ENCODE measurements around the gene MMEL1.

The MMEL1 gene

DNA sequence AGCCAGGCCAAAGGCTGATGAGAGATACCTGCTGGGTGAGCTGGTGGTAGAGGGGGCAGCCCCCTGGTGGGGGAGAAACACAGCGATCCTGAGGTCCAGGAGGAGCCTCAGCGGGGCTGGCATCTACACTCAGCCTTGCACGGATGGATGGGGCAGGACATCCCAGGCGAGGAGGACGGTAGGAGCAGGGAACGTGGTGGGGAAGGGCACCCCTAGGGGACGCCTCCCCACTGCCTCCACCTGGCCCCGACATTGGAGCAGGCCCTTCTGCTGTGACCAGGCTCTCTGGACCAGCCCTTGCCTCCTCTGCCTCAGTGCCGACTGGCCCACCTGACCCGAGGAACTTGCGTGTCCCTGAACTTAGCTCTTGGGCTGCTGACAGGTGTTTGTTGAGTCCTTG, 6.4 kb upstream of the MMEL1 start:
- Mint-ChIP-seq H3K9me3 (peaks cover 4% of the 10 kb centered on the region), H3K4me3 (no peak overlapping the region), H3K4me1 (peaks cover 15% of the 10 kb centered on the region), H3K27ac (peak overlapping the region; percentile 24), H3K36me3 (peaks cover 1% of the 10 kb centered on the region), H3K27me3 (peaks cover 2% of the 10 kb centered on the region)
- no peak for ATAC-seq (ENCODE audit: low read depth)
- no peak for DNase-seq (ENCODE audit: low spot score in 2 of 2)

DNA sequence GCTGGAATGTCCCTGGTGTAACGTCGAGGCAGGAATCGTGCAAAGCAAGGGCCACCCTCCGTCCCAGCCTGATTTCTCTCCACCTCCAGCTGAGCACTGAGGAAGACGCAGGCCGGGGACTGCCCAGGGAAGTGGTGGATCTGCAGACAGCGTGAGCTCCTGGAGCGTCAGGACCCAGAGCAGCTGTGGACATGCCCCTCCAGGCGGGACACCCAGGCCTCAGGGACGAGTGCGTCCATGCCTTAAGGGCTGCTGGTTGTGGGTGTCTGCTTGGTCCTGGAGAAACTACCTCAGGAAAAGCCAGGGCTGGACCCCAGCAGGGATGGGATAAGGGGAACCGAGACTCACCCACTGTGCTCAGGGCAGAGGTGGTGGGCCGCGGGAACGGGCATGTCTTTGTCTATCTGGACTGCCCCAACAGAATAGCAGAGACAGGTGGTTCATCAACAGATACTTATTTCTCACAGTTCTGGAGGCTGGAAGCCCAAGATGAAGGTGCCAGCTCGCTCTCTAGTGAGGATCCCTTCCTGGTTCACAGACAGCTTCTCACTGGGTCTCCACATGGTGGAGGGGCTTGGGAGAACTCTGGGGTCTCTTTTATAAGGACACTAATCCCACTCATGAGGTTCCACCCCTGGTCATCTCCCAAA, 5.8 kb upstream of the MMEL1 start:
- Mint-ChIP-seq H3K27ac (peak overlapping the region; percentile 24), H3K4me3 (no peak overlapping the region), H3K27me3 (peaks cover 2% of the 10 kb centered on the region), H3K9me3 (peaks cover 4% of the 10 kb centered on the region), H3K4me1 (peaks cover 11% of the 10 kb centered on the region), H3K36me3 (peaks cover 1% of the 10 kb centered on the region)
- ATAC-seq (ENCODE audit: low read depth) (no peak), DNase-seq (ENCODE audit: low spot score in 2 of 2) (no peak)

DNA sequence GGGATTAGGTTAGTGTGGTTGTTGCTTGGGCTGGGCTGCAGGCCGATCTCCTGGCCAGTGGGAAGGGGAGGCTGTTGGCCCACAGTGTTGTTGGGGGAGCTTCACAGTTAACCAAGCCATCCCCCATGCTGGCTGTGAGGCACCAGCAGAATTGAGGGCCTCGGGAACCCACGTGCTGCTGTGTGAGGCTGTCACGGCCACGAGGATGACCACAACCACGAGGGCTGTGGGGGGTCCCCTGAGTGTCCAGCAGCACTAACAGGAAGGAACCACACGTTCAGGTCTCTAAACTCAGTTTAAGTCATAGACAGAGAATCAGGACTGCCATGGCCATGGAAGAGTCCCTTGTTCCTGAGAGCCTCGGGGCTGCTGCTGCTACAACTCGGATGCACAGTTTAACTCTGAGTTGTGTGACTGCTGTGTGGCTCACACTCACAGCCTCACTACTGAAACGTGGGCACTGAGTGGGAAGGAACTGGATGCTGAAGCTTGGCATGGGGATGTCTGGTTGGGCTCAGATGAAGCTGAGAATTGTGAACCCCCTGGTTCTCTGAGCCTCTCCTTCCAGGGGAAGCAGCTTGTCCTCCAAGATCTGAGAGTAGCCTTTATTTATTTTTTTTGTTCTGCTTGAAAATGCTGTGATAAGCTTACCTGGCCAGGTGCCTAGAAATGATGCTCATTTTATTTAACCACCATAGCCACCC, 4.8 kb upstream of the MMEL1 start:
- H3K27ac Mint-ChIP-seq, result no peak overlapping the region
- no peak for DNase-seq (ENCODE audit: low spot score in 2 of 2)

DNA sequence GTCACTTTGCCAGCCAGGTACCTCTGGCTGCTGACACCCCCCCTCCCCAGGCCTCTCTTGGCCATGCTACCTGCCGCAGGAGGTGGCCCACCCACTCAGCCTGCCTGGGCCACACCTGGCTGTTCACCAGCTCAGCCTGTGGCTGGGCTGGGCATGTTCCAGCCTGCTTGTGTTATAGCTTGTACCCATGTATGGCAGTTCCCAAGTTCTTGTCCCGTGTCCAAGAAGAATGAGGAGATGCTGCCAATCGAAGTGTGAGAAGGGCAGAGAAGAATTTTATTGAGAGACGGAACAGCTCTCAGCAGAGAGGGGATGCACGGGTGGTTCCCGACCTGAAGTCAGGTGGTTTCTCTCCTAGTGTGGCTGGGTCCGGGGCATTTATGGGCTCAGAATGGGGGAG, 3.9 kb upstream of the MMEL1 start:
- no peak for DNase-seq (ENCODE audit: low spot score in 2 of 2)
- H3K27ac Mint-ChIP-seq, result no peak overlapping the region
- peaks cover 4% of the 10 kb centered on the region for H3K9me3 Mint-ChIP-seq
- peaks cover 9% of the 10 kb centered on the region for H3K27me3 Mint-ChIP-seq
- no peak overlapping the region for H3K4me3 Mint-ChIP-seq
- H3K4me1 Mint-ChIP-seq, result peaks cover 4% of the 10 kb centered on the region
- ATAC-seq (ENCODE audit: low read depth), result no peak
- peaks cover 1% of the 10 kb centered on the region for H3K36me3 Mint-ChIP-seq

More for the DNA sequence above, 4.8 kb upstream of the MMEL1 start:
- H3K4me3 Mint-ChIP-seq, result no peak overlapping the region
- peaks cover 4% of the 10 kb centered on the region for H3K9me3 Mint-ChIP-seq
- peaks cover 9% of the 10 kb centered on the region for H3K4me1 Mint-ChIP-seq
- H3K36me3 Mint-ChIP-seq, result peaks cover 1% of the 10 kb centered on the region
- no peak for ATAC-seq (ENCODE audit: low read depth)
- peaks cover 4% of the 10 kb centered on the region for H3K27me3 Mint-ChIP-seq

DNA sequence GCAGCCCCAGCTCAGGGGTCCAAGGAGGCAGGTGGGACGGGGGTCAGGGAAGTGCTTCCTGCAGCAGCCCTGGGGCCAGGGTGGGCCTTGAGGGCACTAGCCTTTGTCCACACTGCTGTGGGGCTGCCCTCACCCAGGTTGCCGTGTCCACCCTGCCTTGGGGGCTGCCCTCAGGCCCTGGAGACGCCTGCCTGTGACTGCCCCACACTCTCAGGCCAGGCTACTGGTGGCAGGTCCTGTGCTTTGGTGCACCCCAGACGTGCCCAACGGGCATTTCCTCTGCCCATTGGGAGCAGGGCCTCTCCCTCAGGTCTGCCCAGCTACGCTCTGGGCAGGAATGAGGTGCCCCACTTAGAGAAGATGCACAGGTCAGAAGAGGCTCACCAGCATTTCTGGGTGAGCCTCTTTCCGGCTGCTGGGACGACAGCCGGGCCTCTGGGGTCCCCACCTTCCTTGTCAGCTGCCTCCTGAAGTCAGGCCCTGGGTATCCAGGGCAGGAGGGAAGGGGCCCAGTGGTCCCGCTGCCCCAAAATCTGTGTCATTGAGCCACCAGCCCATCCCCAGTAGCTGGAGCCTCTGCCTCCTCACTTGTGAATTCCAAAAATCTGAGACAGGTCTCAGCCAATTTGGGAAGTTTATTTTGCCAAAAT, 2.7 kb upstream of the MMEL1 start:
- H3K9me3 Mint-ChIP-seq, result peaks cover 4% of the 10 kb centered on the region
- DNase-seq (ENCODE audit: low spot score in 2 of 2) (no peak), ATAC-seq (ENCODE audit: low read depth) (no peak)
- peaks cover 4% of the 10 kb centered on the region for H3K4me1 Mint-ChIP-seq
- H3K36me3 Mint-ChIP-seq, result peaks cover 1% of the 10 kb centered on the region
- H3K27me3 Mint-ChIP-seq, result peaks cover 15% of the 10 kb centered on the region
- H3K27ac Mint-ChIP-seq, result no peak overlapping the region
- H3K4me3 Mint-ChIP-seq, result no peak overlapping the region

DNA sequence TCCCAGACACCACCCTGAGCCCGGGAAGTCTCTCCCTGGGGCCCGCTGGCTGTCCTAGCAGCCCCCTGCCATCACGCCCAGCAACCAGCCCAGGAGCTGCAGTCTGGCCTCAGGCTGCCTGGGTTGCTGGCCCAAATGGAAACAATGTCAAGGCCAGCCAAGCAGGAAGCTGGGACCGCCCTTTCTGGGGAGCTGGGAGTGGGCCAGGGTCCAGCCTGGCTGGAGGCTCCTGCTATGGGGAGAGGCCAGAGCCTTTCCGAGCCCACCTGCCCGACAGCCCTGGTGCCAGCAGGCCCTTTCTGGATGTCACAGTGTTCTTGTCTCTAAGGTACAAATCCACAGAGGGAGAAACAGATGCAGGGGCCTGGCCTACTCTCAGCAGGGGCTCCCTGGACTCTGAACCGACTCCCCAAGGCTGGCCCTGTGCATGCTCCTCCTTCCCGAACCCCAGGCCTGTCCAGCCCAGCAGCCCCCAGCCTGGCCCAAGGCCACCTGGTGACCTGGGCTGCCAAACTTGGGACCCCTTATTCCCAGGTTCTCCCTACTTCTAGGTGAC, 1.2 kb upstream of the MMEL1 start:
- Mint-ChIP-seq H3K27me3 (peaks cover 15% of the 10 kb centered on the region), H3K4me1 (no peaks in the 10 kb centered on the region), H3K27ac (no peak overlapping the region), H3K9me3 (peaks cover 4% of the 10 kb centered on the region), H3K4me3 (no peak overlapping the region), H3K36me3 (peaks cover 1% of the 10 kb centered on the region)
- no peak for DNase-seq (ENCODE audit: low spot score in 2 of 2)
- ATAC-seq (ENCODE audit: low read depth), result no peak

DNA sequence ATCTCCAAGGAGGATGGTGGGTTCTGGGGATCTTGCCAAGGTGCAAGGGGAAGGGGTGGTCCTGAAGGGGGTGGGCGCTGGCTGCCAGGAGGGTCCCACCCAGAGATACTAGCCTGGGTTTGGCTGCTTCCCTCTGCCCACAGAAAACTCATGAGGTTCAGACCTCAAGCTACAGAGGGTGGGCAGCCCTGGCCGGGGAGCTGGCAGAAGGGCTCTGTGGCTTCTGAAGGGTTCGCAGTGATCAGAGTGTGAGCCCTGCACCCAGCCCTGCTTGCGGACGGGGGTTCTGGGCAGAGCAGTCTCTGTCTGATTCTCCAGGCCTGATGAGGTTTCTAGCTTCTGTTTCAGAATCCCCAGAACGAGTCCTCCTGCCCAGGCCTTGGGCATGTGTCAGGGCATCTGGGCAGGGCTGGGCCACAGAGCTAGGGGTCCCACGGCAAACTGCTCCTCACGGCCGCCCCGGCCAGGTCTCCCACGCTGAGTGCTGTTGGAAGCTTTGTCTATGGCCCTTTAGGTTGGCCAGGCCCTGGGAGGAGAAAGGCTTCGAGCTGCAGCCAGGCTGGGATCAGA, 635 bp upstream of the MMEL1 start:
- H3K27ac Mint-ChIP-seq, result no peak overlapping the region
- H3K27me3 Mint-ChIP-seq, result peaks cover 15% of the 10 kb centered on the region
- ATAC-seq (ENCODE audit: low read depth), result no peak
- H3K36me3 Mint-ChIP-seq, result peaks cover 1% of the 10 kb centered on the region
- no peak overlapping the region for H3K4me3 Mint-ChIP-seq
- peaks cover 4% of the 10 kb centered on the region for H3K9me3 Mint-ChIP-seq
- no peak for DNase-seq (ENCODE audit: low spot score in 2 of 2)
- no peaks in the 10 kb centered on the region for H3K4me1 Mint-ChIP-seq

DNA sequence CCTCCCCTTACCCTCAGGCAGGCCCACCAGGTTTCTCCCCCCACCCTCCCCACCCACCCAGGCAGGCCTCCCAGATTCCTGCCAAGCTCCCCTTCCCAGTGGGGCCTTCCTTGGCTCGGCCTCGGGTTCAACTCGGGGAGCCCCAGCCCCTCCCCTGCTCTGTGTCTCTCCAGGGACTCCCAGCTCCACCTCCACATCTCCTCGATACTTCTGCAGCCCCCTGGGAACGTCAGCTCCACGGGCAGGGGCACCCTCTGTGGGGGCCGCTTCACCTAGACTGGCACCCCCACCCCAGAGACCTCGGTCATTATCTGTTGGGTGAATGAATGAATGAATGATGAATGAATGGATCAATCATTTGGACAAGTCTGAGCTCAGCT, 775 bp downstream of the MMEL1 start:
- H3K9me3 Mint-ChIP-seq, result peaks cover 3% of the 10 kb centered on the region
- no peak overlapping the region for H3K27ac Mint-ChIP-seq
- no peaks in the 10 kb centered on the region for H3K4me1 Mint-ChIP-seq
- H3K27me3 Mint-ChIP-seq, result peaks cover 18% of the 10 kb centered on the region
- H3K36me3 Mint-ChIP-seq, result peaks cover 1% of the 10 kb centered on the region
- ATAC-seq (ENCODE audit: low read depth) (no peak), DNase-seq (ENCODE audit: low spot score in 2 of 2) (no peak)
- no peak overlapping the region for H3K4me3 Mint-ChIP-seq

DNA sequence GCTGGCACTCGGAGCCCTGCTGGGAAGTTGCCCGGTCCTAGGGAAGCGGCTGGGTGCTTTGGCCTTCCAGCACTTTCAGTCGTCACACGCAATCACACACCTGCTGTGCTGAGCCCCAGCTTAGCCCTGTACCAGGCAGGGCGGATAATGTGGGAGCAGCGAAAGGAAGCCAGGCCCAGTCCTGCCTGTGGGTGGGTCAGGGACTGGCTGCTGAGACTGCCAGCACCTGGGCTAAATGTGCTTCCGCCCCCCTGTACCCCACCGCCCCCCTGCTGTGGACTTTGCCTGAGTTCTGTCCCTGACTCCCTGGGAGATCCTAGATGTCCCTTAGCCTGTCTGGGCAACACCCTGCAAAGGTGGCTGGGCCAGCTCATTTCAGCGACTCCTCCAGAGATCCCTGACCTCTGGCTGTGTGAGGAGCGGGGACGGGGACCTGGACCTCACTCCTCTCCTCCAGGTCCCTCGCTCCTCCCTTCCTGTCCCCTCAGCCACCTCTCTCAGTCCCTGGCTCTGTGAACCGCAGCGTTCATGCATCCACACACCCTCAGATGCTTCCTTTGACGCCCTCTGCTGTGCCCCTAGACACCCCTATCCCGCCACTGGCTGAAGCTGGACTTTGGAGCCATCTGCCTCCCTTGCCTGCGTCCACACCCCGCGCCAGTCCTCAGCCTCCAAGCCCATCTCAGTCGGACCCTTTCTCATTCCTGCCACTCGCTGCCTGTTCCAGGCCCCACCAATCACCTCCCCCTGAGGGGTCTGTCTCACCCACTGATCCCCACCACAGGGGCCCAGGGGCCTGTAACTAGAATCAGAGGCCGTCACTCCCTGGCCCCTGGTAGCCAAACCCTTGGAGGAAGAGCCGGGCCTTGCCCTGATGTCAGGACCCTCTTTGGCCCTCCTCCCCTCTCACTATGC, 1.4 kb downstream of the MMEL1 start:
- Mint-ChIP-seq H3K27ac (no peak overlapping the region), H3K4me3 (no peak overlapping the region)

DNA sequence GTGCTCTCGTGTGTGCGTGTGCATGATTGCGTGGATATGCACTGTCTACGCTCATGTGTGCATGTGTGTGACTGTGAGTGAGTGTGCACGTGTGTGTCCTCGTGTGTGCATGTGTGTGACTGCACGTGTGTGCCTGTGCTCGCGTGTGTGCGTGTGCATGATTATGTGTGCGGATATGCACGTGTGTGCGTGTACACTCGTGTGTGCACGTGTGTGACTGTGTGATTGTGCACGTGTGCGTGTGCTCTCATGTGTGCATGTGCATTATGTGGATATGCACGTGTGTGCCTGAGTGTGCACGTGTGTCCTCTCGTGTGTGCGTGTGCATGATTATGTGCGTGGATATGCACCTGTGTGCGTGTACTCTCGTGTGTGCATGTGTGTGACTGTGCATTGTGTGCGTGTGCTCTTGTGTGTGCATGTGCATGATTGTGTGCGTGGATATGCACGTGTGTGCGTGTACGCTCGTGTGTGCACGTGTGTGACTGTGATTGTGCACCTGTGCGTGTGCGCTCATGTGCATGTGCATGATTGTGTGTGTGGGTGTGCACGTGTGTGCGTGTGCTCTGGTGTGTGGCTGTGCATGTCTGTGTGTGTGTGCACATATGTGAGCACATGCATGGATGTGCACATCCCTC, 2.2 kb downstream of the MMEL1 start:
- H3K27me3 Mint-ChIP-seq, result peaks cover 28% of the 10 kb centered on the region
- DNase-seq (ENCODE audit: low spot score in 2 of 2) (no peak), ATAC-seq (ENCODE audit: low read depth) (no peak)
- no peak overlapping the region for H3K27ac Mint-ChIP-seq
- H3K9me3 Mint-ChIP-seq, result no peaks in the 10 kb centered on the region
- no peak overlapping the region for H3K4me3 Mint-ChIP-seq
- no peaks in the 10 kb centered on the region for H3K4me1 Mint-ChIP-seq
- no peaks in the 10 kb centered on the region for H3K36me3 Mint-ChIP-seq

More for the DNA sequence above, 1.4 kb downstream of the MMEL1 start:
- no peak for DNase-seq (ENCODE audit: low spot score in 2 of 2)
- H3K9me3 Mint-ChIP-seq, result no peaks in the 10 kb centered on the region
- H3K36me3 Mint-ChIP-seq, result no peaks in the 10 kb centered on the region
- no peak for ATAC-seq (ENCODE audit: low read depth)
- H3K4me1 Mint-ChIP-seq, result no peaks in the 10 kb centered on the region
- H3K27me3 Mint-ChIP-seq, result peaks cover 22% of the 10 kb centered on the region

DNA sequence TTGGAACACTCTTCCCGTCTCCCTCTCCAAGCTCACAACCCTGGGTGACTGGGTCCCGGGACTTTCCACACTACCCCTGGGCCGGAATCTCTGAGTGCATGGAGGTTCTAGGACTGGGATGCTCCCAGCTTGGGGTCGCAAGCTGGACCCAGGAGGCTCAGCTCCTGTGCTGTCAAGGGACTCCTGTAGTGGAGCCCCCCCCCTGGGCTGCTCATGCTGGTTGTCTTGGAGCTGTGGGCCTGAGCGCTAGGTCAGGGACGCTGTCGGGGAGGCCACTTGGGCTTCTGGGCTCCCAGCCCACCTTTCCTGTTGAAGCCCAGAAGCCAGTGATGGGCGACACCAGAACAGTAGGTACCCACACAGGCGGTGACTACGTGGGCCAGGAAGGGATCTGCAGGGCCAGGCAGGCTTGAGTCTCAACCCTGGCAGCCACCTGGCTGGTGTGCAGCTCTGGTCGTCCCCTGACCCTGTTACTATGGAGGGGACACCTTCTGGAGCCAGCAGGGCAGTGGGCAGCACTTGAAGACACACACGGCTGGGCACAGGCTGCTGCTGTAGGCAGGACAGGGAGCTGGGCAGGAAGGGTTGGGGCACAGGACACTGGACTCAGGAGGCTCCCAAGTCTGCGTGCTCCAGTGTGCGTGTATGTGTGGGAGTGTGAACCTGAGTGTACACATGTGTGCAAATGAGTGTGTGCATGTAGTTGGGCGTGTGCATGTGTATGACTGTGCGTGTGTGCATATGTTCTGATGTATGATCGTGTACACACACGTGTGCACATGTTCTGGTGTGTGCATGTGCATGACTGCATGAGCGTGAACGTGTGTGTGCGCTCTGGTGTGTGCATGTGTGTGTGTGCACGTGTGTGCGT, 3.0 kb downstream of the MMEL1 start:
- Mint-ChIP-seq H3K4me3 (no peak overlapping the region), H3K27ac (no peak overlapping the region), H3K9me3 (no peaks in the 10 kb centered on the region), H3K36me3 (no peaks in the 10 kb centered on the region), H3K4me1 (no peaks in the 10 kb centered on the region), H3K27me3 (peaks cover 32% of the 10 kb centered on the region)
- DNase-seq (ENCODE audit: low spot score in 2 of 2), result no peak
- no peak for ATAC-seq (ENCODE audit: low read depth)

DNA sequence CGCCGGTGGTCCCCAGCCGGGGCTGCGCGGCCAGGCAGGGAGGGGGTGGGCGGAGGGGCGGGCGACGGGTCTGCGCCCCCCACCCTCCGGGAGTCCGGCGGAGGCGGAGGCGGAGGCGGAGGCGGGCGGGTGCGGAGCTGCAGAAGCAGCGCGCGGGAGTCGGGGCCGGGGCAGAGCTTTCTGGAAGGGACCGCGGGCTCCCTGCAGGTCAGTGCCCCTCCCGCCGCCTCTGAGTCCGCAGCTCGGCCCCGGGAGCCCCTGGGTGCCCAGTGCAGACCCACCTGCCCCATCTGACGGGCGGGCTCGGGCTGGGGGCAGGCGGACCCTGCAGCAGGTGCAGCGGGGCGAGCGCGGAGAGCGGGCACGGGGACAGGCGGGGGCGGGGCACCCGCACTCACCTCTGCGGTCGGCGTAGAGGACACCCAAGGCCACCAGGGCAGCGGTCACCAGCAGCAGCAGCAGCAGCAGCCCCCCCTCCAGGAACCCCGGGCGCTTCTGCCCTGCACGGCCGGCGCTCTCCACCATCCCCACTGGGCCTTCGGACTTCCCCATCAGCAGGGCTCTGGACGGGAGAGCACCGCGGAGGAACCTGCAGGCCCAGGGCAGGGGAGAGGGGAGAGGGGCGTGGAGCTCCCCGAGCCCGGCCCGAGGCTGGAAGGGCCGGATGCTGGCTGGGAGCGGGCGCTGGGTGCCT, 3.7 kb downstream of the MMEL1 start:
- peaks cover 34% of the 10 kb centered on the region for H3K27me3 Mint-ChIP-seq
- H3K9me3 Mint-ChIP-seq, result no peaks in the 10 kb centered on the region
- no peaks in the 10 kb centered on the region for H3K4me1 Mint-ChIP-seq
- no peak overlapping the region for H3K4me3 Mint-ChIP-seq
- DNase-seq (ENCODE audit: low spot score in 2 of 2), result no peak
- no peak overlapping the region for H3K27ac Mint-ChIP-seq
- H3K36me3 Mint-ChIP-seq, result no peaks in the 10 kb centered on the region
- no peak for ATAC-seq (ENCODE audit: low read depth)
